ENCODE data around the gene RAB30. TPM values are rescaled to one million over a fixed set of nuclear protein-coding genes. Genes with fewer than 3 reads are reported as not detected.
A peak's percentile ranks its signal among the peaks of the same experiment; 100 is the strongest.

RAB30 gene
- polyA plus RNA-seq, 4 donors, result 3.2 to 15.9 (median 8.9) TPM

DNA sequence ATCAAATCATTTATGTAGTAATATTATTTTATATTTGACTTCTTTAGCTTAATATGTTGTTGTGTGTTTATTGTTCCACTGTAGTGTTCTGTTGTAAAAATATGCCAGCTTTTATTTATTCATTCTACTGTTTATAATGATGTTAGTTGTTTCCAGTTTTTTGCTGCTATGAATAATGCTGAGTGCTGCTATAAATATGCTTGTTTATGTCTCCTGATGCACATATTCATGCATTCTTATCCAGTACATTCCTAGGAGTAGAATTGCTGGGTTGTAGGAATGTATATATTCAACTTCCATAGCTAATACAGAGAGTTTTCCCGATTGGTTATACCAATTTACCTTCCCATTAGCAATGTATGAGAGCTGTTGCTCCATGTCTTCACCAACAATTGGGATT is 33.5 kb upstream of the RAB30 start:
- DNase-seq (no peak), FAIRE-seq (no peak)
- no peaks in the 10 kb centered on the region for H3K9me3 ChIP-seq (ENCODE audit: control insufficient read depth in 2 of 2, insufficient read depth in 1 of 2, low read depth in 1 of 2, low read length in 1 of 2)
- H3K27ac ChIP-seq (ENCODE audit: low read depth in 1 of 3, low read length in 2 of 3), result no peak overlapping the region
- H3K36me3 ChIP-seq (ENCODE audit: control insufficient read depth in 3 of 3, insufficient read depth in 2 of 3, low read depth in 1 of 3, low read length in 3 of 3), result no peaks in the 10 kb centered on the region
- whole genome bisulfite sequencing, 3 donors, result 83 to 93% (median 84%) methylated on average over 1 of the region's 1 CpG
- H3K27me3 ChIP-seq (ENCODE audit: control insufficient read depth in 3 of 3, insufficient read depth in 3 of 3, low read length in 3 of 3), result no peaks in the 10 kb centered on the region
- H3K4me1 ChIP-seq (ENCODE audit: control insufficient read depth in 3 of 3, insufficient read depth in 2 of 3, low read depth in 1 of 3, low read length in 2 of 3), result no peaks in the 10 kb centered on the region
- no peak overlapping the region for H3K4me3 ChIP-seq (ENCODE audit: low read depth in 1 of 3, low read length in 3 of 3)

DNA sequence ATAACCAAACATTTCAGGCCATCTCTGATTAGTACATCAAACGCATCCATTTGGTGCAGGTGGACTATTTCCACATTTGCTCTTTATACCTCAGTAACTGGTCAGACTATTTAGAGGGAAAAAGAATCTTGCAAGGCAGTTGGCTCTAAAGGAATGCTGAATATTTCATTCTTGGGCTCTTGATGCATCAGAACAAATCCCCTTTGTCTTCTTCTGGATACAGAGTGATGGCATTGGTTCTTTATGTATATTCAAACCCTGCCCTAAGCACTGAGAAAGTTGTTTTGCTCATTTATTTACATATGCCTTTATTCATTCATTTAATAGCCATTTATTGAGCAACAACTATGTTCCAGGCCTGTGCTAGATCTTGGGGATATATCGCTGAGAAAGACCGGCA is 31.1 kb upstream of the RAB30 start:
- Histone ChIP-seq H3K9me3 (ENCODE audit: control insufficient read depth in 2 of 2, insufficient read depth in 1 of 2, low read depth in 1 of 2, low read length in 1 of 2) (no peaks in the 10 kb centered on the region), H3K27ac (ENCODE audit: low read depth in 1 of 3, low read length in 2 of 3) (no peak overlapping the region), H3K4me1 (ENCODE audit: control insufficient read depth in 3 of 3, insufficient read depth in 2 of 3, low read depth in 1 of 3, low read length in 2 of 3) (no peaks in the 10 kb centered on the region), H3K4me3 (ENCODE audit: low read depth in 1 of 3, low read length in 3 of 3) (no peak overlapping the region), H3K36me3 (ENCODE audit: control insufficient read depth in 3 of 3, insufficient read depth in 2 of 3, low read depth in 1 of 3, low read length in 3 of 3) (no peaks in the 10 kb centered on the region), H3K27me3 (ENCODE audit: control insufficient read depth in 3 of 3, insufficient read depth in 3 of 3, low read length in 3 of 3) (no peaks in the 10 kb centered on the region)
- DNase-seq (no peak), FAIRE-seq (no peak)
- 78 to 88% (median 86%) methylated on average over 3 of the region's 3 CpGs for WGBS, 3 donors

- FAIRE-seq, result no peak
Measured at GRCh38 chr11:83097429-83098075, 25.9 kb upstream of the RAB30 start.

GRCh38 chr11:83093634-83094033 is 21.9 kb upstream of the RAB30 start:
- 52 to 74% (median 64%) methylated on average over 2 of the region's 2 CpGs for WGBS, 3 donors
- Histone ChIP-seq H3K4me3 (ENCODE audit: low read depth in 1 of 3, low read length in 3 of 3) (no peak overlapping the region), H3K4me1 (ENCODE audit: control insufficient read depth in 3 of 3, insufficient read depth in 2 of 3, low read depth in 1 of 3, low read length in 2 of 3) (peaks cover 0 to 13% (median 0%) of the 10 kb centered on the region in 3 donors), H3K27me3 (ENCODE audit: control insufficient read depth in 3 of 3, insufficient read depth in 3 of 3, low read length in 3 of 3) (no peaks in the 10 kb centered on the region), H3K9me3 (ENCODE audit: control insufficient read depth in 2 of 2, insufficient read depth in 1 of 2, low read depth in 1 of 2, low read length in 1 of 2) (no peaks in the 10 kb centered on the region), H3K36me3 (ENCODE audit: control insufficient read depth in 3 of 3, insufficient read depth in 2 of 3, low read depth in 1 of 3, low read length in 3 of 3) (no peaks in the 10 kb centered on the region), H3K27ac (ENCODE audit: low read depth in 1 of 3, low read length in 2 of 3) (peak overlapping the region in 1 of 3 donors; percentile 76)
- no peak for FAIRE-seq
- DNase-seq, result no peak

More at GRCh38 chr11:83097429-83098075, 25.9 kb upstream of the RAB30 start:
- Histone ChIP-seq H3K36me3 (ENCODE audit: control insufficient read depth in 3 of 3, insufficient read depth in 2 of 3, low read depth in 1 of 3, low read length in 3 of 3) (no peaks in the 10 kb centered on the region), H3K27ac (ENCODE audit: low read depth in 1 of 3, low read length in 2 of 3) (no peak overlapping the region), H3K4me3 (ENCODE audit: low read depth in 1 of 3, low read length in 3 of 3) (no peak overlapping the region), H3K27me3 (ENCODE audit: control insufficient read depth in 3 of 3, insufficient read depth in 3 of 3, low read length in 3 of 3) (no peaks in the 10 kb centered on the region), H3K4me1 (ENCODE audit: control insufficient read depth in 3 of 3, insufficient read depth in 2 of 3, low read depth in 1 of 3, low read length in 2 of 3) (peaks cover 0 to 6% (median 0%) of the 10 kb centered on the region in 3 donors), H3K9me3 (ENCODE audit: control insufficient read depth in 2 of 2, insufficient read depth in 1 of 2, low read depth in 1 of 2, low read length in 1 of 2) (no peaks in the 10 kb centered on the region)
- DNase-seq, result no peak
- WGBS, 3 donors, result 72 to 78% (median 73%) methylated on average over 3 of the region's 3 CpGs

- Histone ChIP-seq H3K27me3 (ENCODE audit: control insufficient read depth in 3 of 3, insufficient read depth in 3 of 3, low read length in 3 of 3) (no peaks in the 10 kb centered on the region), H3K4me3 (ENCODE audit: low read depth in 1 of 3, low read length in 3 of 3) (no peak overlapping the region), H3K9me3 (ENCODE audit: control insufficient read depth in 2 of 2, insufficient read depth in 1 of 2, low read depth in 1 of 2, low read length in 1 of 2) (no peaks in the 10 kb centered on the region), H3K4me1 (ENCODE audit: control insufficient read depth in 3 of 3, insufficient read depth in 2 of 3, low read depth in 1 of 3, low read length in 2 of 3) (peaks cover 0 to 13% (median 0%) of the 10 kb centered on the region in 3 donors), H3K36me3 (ENCODE audit: control insufficient read depth in 3 of 3, insufficient read depth in 2 of 3, low read depth in 1 of 3, low read length in 3 of 3) (no peaks in the 10 kb centered on the region), H3K27ac (ENCODE audit: low read depth in 1 of 3, low read length in 2 of 3) (peak overlapping the region; percentile 38 to 78 (median 76))
- 17 to 64% (median 27%) methylated on average over 2 of the region's 2 CpGs for WGBS, 3 donors
- FAIRE-seq (no peak), DNase-seq (peak; percentile 95 to 97)
Measured at GRCh38 chr11:83092488-83093384, 21.0 kb upstream of the RAB30 start.

DNA sequence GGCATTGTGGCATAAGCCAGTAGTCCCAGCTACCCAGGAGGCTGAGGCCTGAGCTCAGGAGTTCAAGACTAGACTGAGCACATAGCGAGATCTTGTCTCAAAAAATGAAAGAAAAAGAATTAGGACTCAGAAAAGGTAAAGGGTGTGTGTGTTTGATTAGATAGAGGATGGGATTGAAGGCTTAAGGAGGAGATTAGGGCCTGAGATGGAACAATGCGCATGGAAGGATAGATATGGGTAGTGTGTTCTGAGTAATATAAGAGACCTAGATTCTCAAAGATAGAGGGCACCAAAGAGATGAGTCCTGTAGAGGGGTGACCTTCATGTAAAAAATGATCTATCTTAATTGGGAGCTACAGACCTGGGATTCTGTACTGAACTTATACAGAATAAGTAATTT is 17.3 kb upstream of the RAB30 start:
- Histone ChIP-seq H3K4me1 (ENCODE audit: control insufficient read depth in 3 of 3, insufficient read depth in 2 of 3, low read depth in 1 of 3, low read length in 2 of 3) (peaks cover 0 to 9% (median 0%) of the 10 kb centered on the region in 3 donors), H3K4me3 (ENCODE audit: low read depth in 1 of 3, low read length in 3 of 3) (no peak overlapping the region), H3K9me3 (ENCODE audit: control insufficient read depth in 2 of 2, insufficient read depth in 1 of 2, low read depth in 1 of 2, low read length in 1 of 2) (no peaks in the 10 kb centered on the region), H3K27me3 (ENCODE audit: control insufficient read depth in 3 of 3, insufficient read depth in 3 of 3, low read length in 3 of 3) (no peaks in the 10 kb centered on the region), H3K36me3 (ENCODE audit: control insufficient read depth in 3 of 3, insufficient read depth in 2 of 3, low read depth in 1 of 3, low read length in 3 of 3) (no peaks in the 10 kb centered on the region), H3K27ac (ENCODE audit: low read depth in 1 of 3, low read length in 2 of 3) (no peak overlapping the region)
- DNase-seq, result no peak
- 89 to 96% (median 93%) methylated on average over 2 of the region's 2 CpGs for WGBS, 3 donors
- FAIRE-seq, result no peak

DNA sequence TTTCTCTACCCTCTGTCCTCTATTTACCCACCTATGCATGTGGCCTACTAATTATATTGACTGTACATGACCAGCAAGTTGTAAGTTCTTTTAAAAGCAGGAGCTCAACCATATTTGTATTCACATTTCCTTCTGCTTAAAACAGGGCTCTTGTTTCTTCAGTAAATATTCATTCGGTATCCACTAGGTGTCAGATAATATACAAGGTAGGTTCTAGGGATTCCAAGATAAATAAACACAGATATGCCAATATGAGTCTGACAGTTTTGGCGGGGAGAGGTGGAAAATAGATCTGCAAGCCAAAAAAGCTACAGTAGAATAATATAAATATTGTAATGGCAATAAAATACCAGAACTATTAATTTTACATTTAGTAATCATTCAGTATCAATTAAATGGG is 15.3 kb upstream of the RAB30 start:
- no peak for FAIRE-seq
- Histone ChIP-seq H3K27ac (ENCODE audit: low read depth in 1 of 3, low read length in 2 of 3) (no peak overlapping the region), H3K4me3 (ENCODE audit: low read depth in 1 of 3, low read length in 3 of 3) (no peak overlapping the region), H3K9me3 (ENCODE audit: control insufficient read depth in 2 of 2, insufficient read depth in 1 of 2, low read depth in 1 of 2, low read length in 1 of 2) (no peaks in the 10 kb centered on the region), H3K4me1 (ENCODE audit: control insufficient read depth in 3 of 3, insufficient read depth in 2 of 3, low read depth in 1 of 3, low read length in 2 of 3) (peaks cover 0 to 2% (median 0%) of the 10 kb centered on the region in 3 donors), H3K36me3 (ENCODE audit: control insufficient read depth in 3 of 3, insufficient read depth in 2 of 3, low read depth in 1 of 3, low read length in 3 of 3) (no peaks in the 10 kb centered on the region), H3K27me3 (ENCODE audit: control insufficient read depth in 3 of 3, insufficient read depth in 3 of 3, low read length in 3 of 3) (no peaks in the 10 kb centered on the region)
- 8 to 21% (median 19%) methylated on average over 2 of the region's 2 CpGs for WGBS, 3 donors
- peak; percentile 27 to 60 for DNase-seq

DNA sequence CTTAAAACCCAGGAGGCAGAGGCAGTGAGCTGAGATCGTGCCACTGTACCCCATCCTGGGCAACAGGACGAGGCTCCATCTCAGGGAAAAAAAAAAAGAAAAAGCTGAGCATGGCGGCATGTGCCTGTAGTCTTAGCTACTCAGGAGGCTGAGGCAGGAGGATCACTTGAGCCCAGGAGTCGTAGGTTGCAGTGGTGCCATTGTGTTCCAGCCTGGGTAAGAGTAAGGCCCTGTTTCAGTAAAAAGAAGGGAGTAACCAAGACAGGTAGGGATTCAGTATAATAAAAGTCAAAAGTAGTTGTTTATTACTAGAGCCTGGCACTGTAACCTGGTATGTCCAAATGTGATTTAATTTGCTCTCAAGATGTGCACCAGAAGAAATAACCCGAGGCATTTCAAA is 8.1 kb upstream of the RAB30 start:
- Histone ChIP-seq H3K27ac (ENCODE audit: low read depth in 1 of 3, low read length in 2 of 3) (no peak overlapping the region), H3K9me3 (ENCODE audit: control insufficient read depth in 2 of 2, insufficient read depth in 1 of 2, low read depth in 1 of 2, low read length in 1 of 2) (no peaks in the 10 kb centered on the region), H3K36me3 (ENCODE audit: control insufficient read depth in 3 of 3, insufficient read depth in 2 of 3, low read depth in 1 of 3, low read length in 3 of 3) (peaks cover 0 to 9% (median 3%) of the 10 kb centered on the region in 3 donors), H3K27me3 (ENCODE audit: control insufficient read depth in 3 of 3, insufficient read depth in 3 of 3, low read length in 3 of 3) (no peaks in the 10 kb centered on the region), H3K4me1 (ENCODE audit: control insufficient read depth in 3 of 3, insufficient read depth in 2 of 3, low read depth in 1 of 3, low read length in 2 of 3) (no peaks in the 10 kb centered on the region), H3K4me3 (ENCODE audit: low read depth in 1 of 3, low read length in 3 of 3) (no peak overlapping the region)
- 84 to 89% (median 88%) methylated on average over 5 of the region's 5 CpGs for WGBS, 3 donors
- DNase-seq, result no peak
- FAIRE-seq, result no peak
